ENCODE data around the gene GRIN3B.

GRIN3B gene

DNA sequence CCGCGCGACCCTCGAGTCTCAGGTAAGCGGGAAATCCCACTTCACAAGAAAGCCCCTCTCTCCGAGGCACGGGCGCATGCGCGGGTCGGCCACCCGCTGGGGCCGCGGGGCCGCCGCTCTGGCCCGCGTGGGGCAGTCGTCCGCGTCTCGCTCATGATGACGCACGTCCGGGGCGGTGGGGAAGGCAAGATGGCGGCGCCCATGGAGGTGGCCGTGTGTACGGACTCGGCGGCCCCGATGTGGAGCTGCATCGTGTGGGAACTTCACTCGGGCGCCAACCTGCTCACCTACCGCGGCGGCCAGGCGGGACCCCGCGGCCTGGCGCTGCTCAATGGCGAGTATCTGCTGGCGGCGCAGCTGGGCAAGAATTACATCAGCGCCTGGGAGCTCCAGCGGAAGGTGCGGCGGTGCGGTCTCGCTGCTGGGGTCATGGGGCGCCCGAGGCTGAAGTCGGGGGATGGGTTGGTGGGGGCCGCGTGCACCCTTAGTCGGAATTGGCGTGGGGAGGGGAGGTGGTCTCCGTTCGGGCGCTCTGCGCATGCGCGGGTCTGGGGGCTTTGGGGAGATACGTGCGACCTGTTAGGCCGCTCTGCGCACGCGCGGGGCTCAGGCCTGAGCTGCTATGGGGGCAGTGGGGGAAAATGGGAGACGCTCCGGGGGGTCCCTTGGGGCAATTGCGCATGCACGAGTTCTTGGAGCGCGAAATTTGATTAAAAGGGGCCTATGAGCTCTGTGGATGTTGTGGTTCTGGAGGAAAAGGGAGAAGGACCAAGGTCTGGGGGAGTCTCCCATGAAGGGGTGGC, 15.9 kb upstream of the GRIN3B start, which contains the start of gene WDR18 (continued):
- TF ChIP-seq, protein P1, sequence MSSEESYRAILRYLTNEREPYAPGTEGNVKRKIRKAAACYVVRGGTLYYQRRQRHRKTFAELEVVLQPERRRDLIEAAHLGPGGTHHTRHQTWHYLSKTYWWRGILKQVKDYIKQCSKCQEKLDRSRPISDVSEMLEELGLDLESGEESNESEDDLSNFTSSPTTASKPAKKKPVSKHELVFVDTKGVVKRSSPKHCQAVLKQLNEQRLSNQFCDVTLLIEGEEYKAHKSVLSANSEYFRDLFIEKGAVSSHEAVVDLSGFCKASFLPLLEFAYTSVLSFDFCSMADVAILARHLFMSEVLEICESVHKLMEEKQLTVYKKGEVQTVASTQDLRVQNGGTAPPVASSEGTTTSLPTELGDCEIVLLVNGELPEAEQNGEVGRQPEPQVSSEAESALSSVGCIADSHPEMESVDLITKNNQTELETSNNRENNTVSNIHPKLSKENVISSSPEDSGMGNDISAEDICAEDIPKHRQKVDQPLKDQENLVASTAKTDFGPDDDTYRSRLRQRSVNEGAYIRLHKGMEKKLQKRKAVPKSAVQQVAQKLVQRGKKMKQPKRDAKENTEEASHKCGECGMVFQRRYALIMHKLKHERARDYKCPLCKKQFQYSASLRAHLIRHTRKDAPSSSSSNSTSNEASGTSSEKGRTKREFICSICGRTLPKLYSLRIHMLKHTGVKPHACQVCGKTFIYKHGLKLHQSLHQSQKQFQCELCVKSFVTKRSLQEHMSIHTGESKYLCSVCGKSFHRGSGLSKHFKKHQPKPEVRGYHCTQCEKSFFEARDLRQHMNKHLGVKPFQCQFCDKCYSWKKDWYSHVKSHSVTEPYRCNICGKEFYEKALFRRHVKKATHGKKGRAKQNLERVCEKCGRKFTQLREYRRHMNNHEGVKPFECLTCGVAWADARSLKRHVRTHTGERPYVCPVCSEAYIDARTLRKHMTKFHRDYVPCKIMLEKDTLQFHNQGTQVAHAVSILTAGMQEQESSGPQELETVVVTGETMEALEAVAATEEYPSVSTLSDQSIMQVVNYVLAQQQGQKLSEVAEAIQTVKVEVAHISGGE (tag by site-specific recombination; conservative IDR thresholded peaks at IDR 0.05; ENCODE audit: low read depth), result peak; percentile 88
- no peak for TF ChIP-seq OSR2 (tag by site-specific recombination; IDR thresholded peaks at IDR 0.05)
- 0 out of 2 replicates have a peak, but pooled peaks have one; percentile 33 for TF ChIP-seq KLF10 (tag by site-specific recombination; IDR thresholded peaks at IDR 0.05)
- TF ChIP-seq, protein P2, sequence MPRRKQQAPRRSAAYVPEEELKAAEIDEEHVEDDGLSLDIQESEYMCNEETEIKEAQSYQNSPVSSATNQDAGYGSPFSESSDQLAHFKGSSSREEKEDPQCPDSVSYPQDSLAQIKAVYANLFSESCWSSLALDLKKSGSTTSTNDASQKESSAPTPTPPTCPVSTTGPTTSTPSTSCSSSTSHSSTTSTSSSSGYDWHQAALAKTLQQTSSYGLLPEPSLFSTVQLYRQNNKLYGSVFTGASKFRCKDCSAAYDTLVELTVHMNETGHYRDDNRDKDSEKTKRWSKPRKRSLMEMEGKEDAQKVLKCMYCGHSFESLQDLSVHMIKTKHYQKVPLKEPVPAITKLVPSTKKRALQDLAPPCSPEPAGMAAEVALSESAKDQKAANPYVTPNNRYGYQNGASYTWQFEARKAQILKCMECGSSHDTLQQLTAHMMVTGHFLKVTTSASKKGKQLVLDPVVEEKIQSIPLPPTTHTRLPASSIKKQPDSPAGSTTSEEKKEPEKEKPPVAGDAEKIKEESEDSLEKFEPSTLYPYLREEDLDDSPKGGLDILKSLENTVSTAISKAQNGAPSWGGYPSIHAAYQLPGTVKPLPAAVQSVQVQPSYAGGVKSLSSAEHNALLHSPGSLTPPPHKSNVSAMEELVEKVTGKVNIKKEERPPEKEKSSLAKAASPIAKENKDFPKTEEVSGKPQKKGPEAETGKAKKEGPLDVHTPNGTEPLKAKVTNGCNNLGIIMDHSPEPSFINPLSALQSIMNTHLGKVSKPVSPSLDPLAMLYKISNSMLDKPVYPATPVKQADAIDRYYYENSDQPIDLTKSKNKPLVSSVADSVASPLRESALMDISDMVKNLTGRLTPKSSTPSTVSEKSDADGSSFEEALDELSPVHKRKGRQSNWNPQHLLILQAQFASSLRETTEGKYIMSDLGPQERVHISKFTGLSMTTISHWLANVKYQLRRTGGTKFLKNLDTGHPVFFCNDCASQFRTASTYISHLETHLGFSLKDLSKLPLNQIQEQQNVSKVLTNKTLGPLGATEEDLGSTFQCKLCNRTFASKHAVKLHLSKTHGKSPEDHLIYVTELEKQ (tag by site-specific recombination; IDR thresholded peaks at IDR 0.05; ENCODE audit: borderline replicate concordance), result no peak

DNA sequence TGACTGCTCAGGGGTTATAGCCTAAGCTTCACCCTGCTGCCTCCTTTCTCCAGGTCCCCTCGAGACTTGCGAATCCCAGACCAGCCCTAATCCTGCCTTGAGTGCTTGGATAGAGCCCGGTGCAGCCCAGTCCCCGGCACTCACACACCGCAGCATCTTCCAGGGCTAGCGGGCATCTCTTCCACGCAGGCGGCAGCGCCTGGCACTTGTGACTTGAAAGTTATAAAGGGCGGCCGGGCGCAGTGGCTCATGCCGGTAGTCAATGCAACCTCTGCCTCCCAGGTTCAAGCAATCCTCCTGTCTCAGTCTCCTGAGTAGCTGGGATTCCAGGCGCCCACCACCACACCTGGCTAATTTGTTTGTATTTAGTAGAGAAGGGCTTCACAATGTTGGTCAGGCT, 14.1 kb upstream of the GRIN3B start:
- ChIA-PET POLR2A (interaction anchor here (2.5 kb wide), 1 partner anchor 10 kb away, joined by 15 read pairs; no protein-coding TSS in a partner anchor), CTCF (interaction anchor here (1.2 to 5.9 kb wide), 2 partner anchors 11 to 63 kb away, joined by 3 to 116 read pairs; no protein-coding TSS in a partner anchor)
- Histone ChIP-seq H3K36me3 (ENCODE audit: control insufficient read depth in 2 of 2, insufficient read depth in 1 of 2, low read length in 2 of 2) (peaks cover 9 to 52% of the 10 kb centered on the region in 2 experiments; a peak in 2 of 3 replicates), H3K9me3 (ENCODE audit: control insufficient read depth, insufficient read depth, low read depth, low read length) (no peaks in the 10 kb centered on the region), H3K4me3 (ENCODE audit: low read depth, low read length) (no peak overlapping the region), H3K4me1 (ENCODE audit: control insufficient read depth, insufficient read depth, low read length) (peaks cover 2% of the 10 kb centered on the region; the same call in 1 of the 2 replicates), H3K27ac (ENCODE audit: extremely low read depth, low read depth, low read length) (no peak overlapping the region)
- TF ChIP-seq KLF16 (tag by site-specific recombination; IDR thresholded peaks at IDR 0.05), result no peak
- TF ChIP-seq ZNF335 (tag by site-specific recombination; conservative IDR thresholded peaks at IDR 0.05), result no peak
- TF ChIP-seq ZSCAN23 (tag by site-specific recombination; IDR thresholded peaks at IDR 0.05), result no peak
- no peak for TF ChIP-seq ZBTB1 (tag by site-specific recombination; IDR thresholded peaks at IDR 0.05)
- TF ChIP-seq ZNF292 (tag by site-specific recombination; IDR thresholded peaks at IDR 0.05; ENCODE audit: borderline replicate concordance, low read depth), result no peak
- no peak for TF ChIP-seq ZNF610 (tag by site-specific recombination; IDR thresholded peaks at IDR 0.05; ENCODE audit: borderline replicate concordance)
- TF ChIP-seq, protein P3, sequence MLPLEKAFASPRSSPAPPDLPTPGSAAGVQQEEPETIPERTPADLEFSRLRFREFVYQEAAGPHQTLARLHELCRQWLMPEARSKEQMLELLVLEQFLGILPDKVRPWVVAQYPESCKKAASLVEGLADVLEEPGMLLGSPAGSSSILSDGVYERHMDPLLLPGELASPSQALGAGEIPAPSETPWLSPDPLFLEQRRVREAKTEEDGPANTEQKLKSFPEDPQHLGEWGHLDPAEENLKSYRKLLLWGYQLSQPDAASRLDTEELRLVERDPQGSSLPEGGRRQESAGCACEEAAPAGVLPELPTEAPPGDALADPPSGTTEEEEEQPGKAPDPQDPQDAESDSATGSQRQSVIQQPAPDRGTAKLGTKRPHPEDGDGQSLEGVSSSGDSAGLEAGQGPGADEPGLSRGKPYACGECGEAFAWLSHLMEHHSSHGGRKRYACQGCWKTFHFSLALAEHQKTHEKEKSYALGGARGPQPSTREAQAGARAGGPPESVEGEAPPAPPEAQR (tag by site-specific recombination; IDR thresholded peaks at IDR 0.05), result no peak
- TF ChIP-seq BCL11B (tag by site-specific recombination; IDR thresholded peaks at IDR 0.05; ENCODE audit: low read depth), result no peak
- TF ChIP-seq, protein P4, sequence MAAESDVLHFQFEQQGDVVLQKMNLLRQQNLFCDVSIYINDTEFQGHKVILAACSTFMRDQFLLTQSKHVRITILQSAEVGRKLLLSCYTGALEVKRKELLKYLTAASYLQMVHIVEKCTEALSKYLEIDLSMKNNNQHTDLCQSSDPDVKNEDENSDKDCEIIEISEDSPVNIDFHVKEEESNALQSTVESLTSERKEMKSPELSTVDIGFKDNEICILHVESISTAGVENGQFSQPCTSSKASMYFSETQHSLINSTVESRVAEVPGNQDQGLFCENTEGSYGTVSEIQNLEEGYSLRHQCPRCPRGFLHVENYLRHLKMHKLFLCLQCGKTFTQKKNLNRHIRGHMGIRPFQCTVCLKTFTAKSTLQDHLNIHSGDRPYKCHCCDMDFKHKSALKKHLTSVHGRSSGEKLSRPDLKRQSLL (tag by site-specific recombination; IDR thresholded peaks at IDR 0.05), result no peak
- TF ChIP-seq SCRT1 (tag by site-specific recombination; IDR thresholded peaks at IDR 0.05; ENCODE audit: borderline replicate concordance), result no peak
- TF ChIP-seq ZNF658 (tag by site-specific recombination; IDR thresholded peaks at IDR 0.05), result no peak
- TF ChIP-seq SALL2 (tag by site-specific recombination; IDR thresholded peaks at IDR 0.05; ENCODE audit: borderline replicate concordance), result no peak
- TF ChIP-seq, protein P5, sequence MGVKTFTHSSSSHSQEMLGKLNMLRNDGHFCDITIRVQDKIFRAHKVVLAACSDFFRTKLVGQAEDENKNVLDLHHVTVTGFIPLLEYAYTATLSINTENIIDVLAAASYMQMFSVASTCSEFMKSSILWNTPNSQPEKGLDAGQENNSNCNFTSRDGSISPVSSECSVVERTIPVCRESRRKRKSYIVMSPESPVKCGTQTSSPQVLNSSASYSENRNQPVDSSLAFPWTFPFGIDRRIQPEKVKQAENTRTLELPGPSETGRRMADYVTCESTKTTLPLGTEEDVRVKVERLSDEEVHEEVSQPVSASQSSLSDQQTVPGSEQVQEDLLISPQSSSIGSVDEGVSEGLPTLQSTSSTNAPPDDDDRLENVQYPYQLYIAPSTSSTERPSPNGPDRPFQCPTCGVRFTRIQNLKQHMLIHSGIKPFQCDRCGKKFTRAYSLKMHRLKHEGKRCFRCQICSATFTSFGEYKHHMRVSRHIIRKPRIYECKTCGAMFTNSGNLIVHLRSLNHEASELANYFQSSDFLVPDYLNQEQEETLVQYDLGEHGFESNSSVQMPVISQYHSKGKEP (tag by site-specific recombination; IDR thresholded peaks at IDR 0.05), result no peak
- no peak for TF ChIP-seq ZNF112 (tag by site-specific recombination; IDR thresholded peaks at IDR 0.05)
- TF ChIP-seq, protein P6, sequence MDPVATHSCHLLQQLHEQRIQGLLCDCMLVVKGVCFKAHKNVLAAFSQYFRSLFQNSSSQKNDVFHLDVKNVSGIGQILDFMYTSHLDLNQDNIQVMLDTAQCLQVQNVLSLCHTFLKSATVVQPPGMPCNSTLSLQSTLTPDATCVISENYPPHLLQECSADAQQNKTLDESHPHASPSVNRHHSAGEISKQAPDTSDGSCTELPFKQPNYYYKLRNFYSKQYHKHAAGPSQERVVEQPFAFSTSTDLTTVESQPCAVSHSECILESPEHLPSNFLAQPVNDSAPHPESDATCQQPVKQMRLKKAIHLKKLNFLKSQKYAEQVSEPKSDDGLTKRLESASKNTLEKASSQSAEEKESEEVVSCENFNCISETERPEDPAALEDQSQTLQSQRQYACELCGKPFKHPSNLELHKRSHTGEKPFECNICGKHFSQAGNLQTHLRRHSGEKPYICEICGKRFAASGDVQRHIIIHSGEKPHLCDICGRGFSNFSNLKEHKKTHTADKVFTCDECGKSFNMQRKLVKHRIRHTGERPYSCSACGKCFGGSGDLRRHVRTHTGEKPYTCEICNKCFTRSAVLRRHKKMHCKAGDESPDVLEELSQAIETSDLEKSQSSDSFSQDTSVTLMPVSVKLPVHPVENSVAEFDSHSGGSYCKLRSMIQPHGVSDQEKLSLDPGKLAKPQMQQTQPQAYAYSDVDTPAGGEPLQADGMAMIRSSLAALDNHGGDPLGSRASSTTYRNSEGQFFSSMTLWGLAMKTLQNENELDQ (tag by site-specific recombination; IDR thresholded peaks at IDR 0.05; ENCODE audit: low read depth), result no peak
